HG03039 (cell line): ENCODE results near the gene CYP19A1.
A peak's percentile ranks its signal among the peaks of the same experiment; 100 is the strongest.

Experiments used
- ATAC-seq: cut with Tn5 transposase; IDR thresholded peaks from one replicate; pipeline ENCODE4 v1.9.1; 2021; ENCODE audit warnings: mild to moderate bottlenecking, moderate library complexity; ENCODE audit not compliant: unreplicated experiment

The CYP19A1 gene

DNA sequence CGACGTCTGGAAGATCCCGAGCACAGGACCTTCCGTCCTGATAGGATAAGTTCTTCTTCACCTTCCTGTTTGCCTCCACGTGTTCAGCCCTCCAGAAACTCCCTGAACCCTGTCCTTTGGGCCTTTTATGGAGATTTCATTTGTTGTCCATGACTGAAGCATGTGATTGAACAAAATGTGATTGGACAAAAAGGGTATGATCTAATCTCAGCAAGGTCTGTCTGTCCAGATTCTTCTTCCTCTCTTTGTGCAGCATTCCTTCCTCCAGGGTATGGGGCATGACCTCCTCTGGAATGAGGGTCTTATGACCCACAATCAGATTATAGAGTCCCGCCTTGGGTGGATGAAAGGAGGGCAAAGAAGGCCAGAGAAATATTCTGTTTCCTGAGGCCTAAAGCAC is at the start of gene CYP19A1:
TSS of gene CYP19A1 (minus strand) at position 101 of the 400 bp plus-strand sequence. CDS start 95,684 bp downstream, outside the sequence.
- ATAC-seq, result no peak

DNA sequence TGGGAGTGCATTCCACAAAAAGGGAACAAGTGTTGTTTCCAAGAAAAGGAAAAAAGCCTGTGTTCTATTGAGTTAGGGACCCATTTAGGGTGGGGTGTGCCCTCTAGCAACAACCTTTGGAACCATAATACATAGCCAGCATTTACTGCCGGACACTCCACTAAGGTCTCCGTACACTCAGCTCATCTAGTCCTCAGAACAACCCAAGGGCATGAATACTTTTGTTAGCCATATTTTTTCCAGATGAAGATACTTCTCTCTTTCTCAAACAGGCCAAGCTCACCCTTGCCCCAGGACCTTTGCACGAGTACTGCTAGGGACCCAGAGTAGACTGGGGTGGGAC is 49.3 kb upstream of the CYP19A1 start:
- no peak for ATAC-seq

DNA sequence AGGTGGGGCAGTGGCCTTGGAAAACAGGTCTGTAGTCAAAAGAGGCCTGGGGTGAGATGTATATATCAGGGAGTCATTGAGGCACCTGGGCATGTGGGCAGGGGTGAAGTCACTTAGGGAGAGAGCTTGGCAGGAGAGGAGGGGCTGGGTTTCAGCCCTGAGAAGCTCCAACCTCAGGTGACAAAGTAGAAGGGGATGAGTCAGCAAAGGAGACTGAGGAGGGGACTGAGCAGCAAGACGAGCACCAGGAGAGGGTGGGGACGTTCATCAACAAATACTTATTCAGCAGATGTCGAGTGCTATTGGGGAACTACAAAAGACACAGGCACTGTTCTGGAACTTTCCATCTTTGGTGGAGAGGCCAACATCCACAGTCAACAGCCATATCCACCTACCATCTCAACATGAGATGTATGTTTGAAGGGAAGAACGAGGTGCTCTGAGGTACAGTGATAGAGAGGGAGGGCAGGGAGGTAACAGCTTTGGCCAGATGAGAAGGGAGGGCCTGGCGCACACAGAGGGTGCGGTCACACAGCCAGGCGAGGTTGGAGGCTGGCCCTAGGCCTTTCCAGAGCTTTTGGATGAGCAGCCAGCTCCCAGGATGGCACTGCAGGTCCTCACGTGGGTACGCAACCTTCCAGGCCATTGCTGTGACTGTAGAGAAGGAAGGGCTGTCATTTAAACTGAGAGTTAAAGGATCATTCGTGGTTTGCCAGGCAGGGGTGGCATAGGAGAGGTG is 48.7 kb upstream of the CYP19A1 start:
- ATAC-seq, result no peak

DNA sequence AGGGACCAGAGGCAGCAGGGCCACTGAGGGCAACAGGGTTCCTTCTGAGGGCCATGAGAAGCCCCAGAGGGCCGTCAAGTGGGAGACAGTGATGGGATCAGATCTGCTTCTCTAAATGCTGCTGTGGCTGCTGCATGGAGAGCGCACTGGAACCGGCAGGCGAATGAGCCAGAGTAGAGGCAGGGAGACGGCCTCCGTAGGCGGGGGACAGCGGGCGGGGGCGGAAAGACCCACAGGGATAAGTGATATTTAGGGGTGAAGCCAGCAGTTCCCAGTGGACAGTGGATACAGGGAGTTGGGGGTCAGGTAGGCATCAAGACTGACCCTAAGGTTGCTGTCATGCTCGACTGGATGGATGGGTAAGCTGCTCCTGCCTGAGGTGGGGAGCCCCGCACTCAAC is 48.1 kb upstream of the CYP19A1 start:
- no peak for ATAC-seq

DNA sequence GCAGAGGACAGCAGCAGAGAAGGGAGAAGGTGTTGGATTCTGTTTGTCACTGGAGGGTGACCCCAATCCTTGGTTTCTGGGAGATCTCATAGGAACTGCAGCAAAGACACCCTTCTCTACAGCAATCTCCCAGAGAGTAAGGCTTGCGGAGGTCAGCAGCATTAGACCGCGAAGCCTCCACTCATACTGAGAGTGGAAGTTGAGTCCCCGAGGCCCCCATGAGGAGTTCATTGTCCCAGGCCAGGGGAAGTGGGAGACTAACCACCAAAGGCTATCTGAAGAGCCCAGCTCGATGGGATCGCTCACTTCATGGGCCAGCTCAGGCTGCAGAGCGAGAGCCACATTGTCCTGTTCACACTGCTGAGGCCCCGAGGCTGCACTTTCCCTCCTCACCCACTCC is 47.6 kb upstream of the CYP19A1 start:
- ATAC-seq, result no peak

DNA sequence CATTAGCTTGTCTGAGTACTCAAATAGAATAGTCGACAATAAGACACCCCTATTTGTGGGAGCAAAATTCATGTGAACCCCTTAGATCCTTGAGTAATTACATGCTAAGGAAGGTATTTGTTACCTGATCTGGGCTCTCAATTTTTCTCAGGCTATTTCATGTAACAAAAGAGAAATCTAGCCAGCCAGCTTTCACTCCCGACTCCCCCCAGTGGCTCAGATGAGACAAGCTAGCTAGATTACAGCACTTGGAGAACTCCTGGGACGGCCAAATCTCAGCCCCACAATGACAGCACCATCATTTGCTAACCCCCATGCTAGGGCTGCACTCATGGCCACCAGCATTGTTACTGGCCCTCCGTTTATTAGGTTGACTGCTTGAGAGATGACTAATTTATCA is 44.4 kb upstream of the CYP19A1 start:
- ATAC-seq, result no peak

DNA sequence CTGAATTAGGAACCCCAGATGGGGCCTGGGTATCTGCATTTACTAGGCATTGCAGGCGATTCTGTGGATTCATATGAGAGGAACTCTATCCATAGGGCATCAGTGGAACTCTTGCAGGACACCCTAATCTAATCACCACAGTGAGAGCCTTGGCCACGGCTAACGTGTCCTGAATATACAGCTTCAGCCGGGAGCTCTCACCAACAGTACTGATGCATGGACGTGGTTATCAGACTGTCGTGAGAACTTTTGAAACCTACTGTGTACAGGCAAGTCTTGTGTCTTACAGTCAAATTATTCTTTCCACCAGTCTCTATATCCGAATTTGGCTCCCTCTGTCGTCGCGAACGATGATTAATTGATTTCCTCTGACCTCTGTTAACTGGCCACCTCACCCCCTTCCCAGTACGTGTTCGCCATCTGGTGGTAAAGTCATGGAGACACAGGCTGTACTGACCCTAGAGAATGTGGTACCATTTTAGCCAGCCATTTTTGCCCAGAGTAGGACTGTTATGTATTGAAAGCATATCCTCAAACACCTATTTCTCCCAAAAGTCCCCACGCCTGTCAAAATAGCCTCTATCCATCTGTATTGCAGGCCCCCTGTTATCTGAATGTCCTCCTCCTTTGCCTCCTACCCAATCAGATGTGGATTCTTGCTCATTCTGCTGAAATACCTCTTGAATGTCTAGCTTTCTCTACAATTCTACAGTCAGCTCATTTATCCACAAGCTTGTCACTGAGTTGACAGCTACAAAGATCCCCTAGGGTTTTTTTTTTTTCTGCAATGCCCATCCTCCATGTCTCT is 42.8 kb upstream of the CYP19A1 start:
- ATAC-seq, result peak; percentile 69

DNA sequence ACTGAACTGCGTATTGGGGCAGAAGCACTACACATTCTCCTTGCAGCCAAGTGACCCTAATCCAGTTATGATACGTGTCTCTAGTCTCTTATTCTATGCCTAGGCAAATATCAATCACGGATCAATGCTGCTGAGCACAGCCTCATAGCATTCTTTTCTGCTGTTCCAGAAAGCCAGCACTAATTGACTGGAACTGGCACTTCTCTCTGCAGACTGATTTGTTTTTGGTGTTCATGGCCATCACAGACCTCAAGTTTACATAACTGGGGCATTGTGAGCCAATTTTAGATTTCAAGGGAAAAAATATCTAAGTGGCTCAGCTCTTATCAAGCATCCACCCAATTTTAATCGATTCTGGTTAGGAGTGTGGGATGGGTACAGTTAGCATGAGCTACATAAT is 41.0 kb upstream of the CYP19A1 start:
- ATAC-seq, result no peak

DNA sequence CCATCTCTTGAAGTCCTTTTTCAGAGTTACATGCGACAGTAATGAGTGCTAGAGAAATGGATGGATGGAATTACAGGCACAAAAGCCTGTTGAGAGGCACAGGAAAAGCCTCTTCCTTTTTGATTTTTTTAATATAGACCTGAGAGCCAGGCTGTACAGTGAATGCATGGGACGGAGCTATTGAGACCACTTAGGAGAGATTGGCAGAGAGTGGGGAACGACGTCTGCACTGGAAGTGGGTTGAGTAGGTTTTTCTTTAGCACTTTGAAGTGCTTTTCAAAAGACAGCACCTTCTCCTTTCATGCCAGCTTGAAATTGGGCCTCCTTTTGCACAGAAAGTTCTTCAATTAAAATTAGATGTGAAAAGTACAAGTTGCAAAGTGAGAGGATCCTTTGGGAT is 40.0 kb upstream of the CYP19A1 start:
- ATAC-seq, result no peak

DNA sequence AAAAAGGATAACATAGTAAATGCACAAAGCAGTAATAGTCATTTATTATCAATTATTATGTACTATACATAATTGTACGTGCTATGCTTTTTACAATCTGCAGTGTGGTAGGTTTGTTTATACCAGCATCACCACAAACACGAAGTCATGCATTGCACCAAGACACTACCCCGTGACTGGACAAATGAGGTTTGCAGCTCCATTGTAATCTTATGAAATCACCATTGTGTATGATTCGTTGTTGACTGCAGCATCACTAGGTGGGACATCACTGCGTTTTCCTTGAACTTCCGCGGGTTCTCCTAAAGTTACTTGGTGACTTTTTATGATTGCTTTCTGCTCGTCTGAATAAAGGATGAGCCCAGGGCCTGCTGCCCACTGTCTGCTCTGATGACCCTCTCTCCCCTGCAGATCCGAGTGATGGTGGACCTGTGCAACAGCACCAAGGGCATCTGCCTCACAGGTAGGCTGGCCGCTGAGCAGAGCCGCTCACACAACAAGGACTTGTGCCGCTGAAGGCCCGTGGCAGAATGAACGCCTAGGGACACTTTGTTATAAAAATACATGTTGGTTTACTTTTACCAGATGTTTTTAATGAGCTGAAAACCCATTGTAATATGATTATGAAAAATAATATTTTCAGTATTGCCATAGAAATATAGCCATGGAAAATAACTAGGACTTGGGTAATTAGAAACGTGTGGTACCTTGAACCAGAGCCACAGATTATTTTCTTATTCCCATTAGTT is 38.8 kb upstream of the CYP19A1 start:
- ATAC-seq, result no peak

DNA sequence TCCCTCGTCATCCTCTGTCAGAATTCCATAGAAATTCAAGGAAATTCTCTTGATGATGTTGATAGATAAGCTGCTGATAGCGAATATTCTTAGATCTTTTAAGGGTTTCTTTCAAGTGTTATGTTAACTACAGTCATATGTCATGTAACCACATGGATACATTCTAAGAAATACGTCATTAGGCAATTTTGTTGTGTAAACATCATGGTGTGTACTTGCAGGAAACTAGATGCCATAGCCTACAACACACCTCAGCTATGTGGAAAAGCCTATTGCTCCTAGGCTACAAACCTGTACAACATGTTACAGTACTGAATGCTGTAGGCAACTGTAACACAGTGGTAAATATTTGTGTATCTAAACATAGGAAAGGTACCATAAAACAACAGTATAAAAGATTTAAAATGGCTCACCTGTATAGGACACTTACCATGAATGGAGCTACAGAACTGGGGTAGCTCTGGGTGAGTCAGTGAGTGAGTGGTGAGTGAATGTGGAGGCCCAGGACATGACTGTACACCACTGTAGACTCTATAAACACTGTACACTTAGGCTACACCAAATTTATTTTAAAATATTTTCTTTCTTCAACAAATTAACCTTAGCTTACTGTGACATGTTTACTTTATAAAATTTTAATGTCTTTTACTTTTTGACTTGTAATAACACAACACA is 37.7 kb upstream of the CYP19A1 start:
- no peak for ATAC-seq

DNA sequence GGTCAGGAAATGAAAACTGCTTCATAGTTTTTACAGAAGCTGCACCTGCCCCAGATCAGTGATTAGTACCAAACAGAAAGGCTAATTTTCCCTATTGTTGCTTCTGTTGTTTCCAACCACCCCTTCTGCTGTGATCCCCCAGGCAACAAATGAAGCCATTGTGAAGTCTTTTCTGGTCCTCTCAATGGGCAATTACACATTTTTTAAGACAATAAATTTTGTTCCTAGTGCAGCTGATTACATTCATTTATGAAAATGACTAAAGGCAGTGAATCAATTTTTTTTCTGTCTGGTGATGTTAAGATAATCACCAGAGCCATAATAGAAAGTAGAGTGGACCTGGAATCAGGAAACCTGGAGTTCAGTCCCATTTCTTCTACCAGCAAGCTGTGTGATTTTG is 35.7 kb upstream of the CYP19A1 start:
- ATAC-seq, result no peak

DNA sequence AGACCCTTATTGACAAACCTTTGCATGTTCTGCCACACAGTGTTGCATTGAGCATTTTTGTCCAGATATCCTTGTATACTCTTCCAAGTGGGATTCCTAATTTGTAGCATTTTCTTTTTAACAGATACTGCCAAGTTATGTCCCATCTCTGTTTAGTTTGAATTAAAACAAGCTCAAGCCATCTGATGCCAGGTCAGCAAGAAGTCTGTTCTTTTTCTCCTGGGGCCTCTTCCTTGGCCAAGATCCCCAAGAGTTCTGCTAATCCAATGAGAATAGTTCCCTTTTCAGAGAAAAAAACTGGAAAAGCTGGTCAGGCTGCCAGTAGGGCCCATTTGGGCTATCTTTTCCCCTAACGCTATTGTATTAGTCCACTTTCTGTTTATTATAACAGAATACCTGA is 32.9 kb upstream of the CYP19A1 start:
- no peak for ATAC-seq

DNA sequence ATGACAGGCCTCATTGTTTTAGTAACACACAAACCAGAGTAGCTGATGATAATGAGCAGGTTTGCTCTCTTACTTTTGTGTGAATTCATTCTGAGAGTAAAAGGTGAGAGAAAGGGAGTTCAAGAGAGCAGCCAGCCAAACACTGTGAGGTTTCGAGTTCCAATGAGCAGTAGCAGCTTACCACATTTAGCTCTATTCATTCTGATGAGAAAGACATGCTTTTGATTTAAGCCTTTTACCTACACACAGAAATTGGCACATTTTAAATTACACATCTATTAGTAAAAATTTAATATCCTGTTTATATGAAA is 31.0 kb upstream of the CYP19A1 start:
- no peak for ATAC-seq

DNA sequence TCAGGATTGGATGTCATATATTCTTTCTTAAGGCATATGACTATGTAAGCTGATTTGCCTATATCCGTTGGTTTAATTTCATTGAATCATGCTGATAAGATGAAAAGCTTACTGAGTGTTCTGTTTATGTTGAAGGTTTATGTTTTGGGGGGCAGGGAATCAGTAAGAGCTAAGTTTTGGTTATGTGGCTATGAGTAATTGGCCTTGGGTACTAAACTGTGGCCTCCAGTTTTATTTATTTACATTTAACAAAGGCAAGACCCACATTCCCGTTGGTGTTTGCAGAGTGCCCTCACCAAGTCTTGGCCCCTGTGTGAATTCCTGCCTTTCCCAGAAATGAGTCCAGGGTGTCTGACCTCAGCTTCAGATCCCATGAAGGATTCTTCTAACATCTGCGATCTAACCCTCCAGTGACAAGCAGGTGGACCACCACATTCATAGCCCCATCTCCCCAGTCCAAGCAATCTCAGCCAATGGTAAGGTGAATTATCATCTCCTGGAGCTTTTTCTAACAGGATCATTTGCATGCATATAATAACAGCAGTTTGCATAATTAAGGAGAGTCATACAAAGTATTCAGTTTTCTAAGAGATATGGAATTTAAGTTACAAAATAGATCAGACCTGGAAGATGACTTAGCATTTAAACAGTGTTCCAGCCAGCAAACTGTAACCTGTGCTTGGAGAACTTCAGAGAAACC is 30.5 kb upstream of the CYP19A1 start:
- no peak for ATAC-seq

DNA sequence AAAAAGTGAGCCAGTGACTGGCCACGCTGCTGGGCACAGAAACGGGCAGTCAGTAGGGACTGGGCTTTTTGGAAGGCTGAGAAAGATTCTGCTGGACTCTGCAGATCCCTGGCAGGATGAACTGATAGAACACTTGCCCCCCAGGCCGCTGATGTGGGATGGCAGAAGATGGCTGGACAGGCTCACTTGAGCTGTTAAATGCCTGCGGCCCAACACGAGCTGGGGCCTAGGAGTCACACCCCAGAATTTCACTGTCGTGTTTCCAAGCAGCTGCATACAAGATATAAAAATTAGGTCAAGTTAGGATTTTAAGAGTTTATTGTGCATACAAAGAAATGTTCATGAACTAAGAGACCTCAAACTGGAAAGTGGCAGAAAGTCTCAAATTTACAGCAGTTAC is 29.9 kb upstream of the CYP19A1 start:
- ATAC-seq, result no peak

DNA sequence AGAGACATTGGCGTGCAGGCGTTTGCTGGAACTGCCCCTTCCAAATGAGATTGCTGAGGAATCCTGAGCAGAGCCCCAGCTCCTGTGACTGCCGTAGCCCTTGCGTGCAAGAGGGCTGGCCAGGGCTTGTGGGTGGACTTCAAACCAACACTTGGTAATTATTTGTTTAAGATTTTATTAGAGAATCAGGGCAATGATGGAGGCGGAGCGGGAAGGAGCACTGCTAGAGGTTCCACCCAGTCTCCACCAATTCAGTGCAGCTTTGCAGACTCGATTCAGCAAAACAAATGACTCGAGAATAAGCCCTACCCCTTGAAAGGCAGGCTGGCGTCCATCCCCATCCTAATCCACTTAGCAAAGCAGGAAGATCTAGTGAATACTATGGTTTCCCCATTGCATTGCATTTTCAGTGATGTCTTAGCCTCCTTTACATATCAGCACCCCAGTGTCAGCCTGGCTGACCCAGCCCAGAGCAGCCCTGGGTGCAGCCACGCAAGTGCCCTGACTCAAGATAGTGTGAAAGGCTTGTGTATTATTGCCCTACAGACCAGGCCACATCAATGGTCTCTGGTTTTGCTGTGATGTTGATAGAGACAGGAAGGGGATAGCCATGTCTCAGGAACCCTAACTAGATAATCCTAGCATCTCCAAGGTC is 29.1 kb upstream of the CYP19A1 start:
- ATAC-seq, result no peak

DNA sequence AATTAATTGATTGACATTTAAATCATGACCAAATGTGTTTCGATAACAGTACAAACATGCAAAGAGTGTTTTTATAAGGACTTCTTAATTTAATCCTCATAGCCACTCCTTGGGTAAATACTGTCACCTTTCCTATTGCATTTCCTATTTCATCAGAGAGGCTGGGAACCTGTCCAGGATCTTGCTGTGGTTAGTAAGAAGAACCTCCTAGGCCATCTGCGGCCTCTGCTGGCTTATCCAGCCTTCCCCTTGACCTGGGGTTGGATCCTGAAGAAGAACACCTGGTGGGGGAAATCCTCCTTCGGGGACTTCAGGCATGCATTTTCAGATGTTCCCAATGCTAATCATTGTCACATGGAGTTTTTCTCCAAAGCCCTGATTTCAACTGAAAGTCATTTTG is 28.5 kb upstream of the CYP19A1 start:
- ATAC-seq, result no peak

DNA sequence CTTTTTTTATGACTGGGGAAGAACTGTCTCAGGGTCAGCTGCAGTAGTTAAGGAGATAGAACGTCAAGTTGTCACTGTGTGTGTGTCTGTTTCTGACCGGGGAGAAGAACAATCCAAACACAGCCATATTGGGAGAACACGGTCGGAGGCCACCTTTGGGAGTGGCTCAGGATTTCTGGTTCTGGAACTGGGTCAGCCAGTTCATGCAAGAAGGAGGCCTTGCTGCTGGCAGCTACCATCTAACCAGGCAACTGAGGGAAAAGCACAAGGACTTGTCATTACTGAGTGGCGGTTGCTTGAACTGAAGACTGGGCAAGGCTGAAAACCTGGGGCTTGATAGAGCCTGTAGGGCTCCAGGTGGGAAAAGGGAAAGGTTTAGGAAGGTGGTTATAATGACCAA is 27.7 kb upstream of the CYP19A1 start:
- ATAC-seq, result no peak

DNA sequence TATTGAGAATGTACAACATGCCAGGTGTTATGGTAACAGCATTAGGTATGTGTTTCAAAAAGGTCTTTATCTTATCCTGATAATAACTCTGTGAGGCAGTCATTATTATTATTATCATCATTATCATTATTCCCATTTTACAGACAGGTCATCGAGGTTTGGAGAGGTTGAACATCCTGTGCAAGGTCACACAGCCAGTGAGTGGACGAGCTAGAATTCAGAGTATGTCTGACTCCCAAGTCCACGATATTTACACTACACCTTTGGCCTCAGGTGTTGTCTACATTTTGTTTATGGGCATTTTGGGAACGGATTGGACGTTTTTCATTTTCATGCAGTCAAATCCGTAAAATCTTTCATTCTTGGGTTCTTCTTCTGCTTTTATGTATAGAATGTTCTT is 27.0 kb upstream of the CYP19A1 start:
- no peak for ATAC-seq
